Stimulated activated CD8-positive, alpha-beta memory T cell treated with anti-CD3 and anti-CD28 coated beads, Interleukin-4, amount 100 ng/mL, for 24 hours (primary cell): ENCODE data around the gene AP5Z1.

Experiments
- DNase-seq: peaks from one replicate; pipeline ENCODE4 v3.0.0-alpha.2; 2020; ENCODE audit warnings: low read depth

AP5Z1 gene

GRCh38 chr7:4803397-4804241 is 28.2 kb downstream of the AP5Z1 start:
- no peak for DNase-seq

GRCh38 chr7:4805110-4805983 is 29.9 kb downstream of the AP5Z1 start:
- DNase-seq = no peak

- DNase-seq = no peak
Observed at GRCh38 chr7:4805984-4806300, 30.5 kb downstream of the AP5Z1 start.

- no peak for DNase-seq
Observed at GRCh38 chr7:4806983-4807597, 31.7 kb downstream of the AP5Z1 start.

GRCh38 chr7:4807598-4808016 is 32.2 kb downstream of the AP5Z1 start:
- no peak for DNase-seq

- no peak for DNase-seq
Observed at GRCh38 chr7:4808026-4808425, 32.6 kb downstream of the AP5Z1 start.

- no peak for DNase-seq
Observed at GRCh38 chr7:4808565-4808964, 33.1 kb downstream of the AP5Z1 start.

- DNase-seq = no peak
Observed at GRCh38 chr7:4809091-4809591, 33.7 kb downstream of the AP5Z1 start.

GRCh38 chr7:4809666-4810065 is 34.2 kb downstream of the AP5Z1 start:
- DNase-seq = no peak

GRCh38 chr7:4814433-4814832 is 39.0 kb downstream of the AP5Z1 start:
- no peak for DNase-seq

GRCh38 chr7:4815121-4815520 is 39.7 kb downstream of the AP5Z1 start:
- no peak for DNase-seq

- DNase-seq = no peak
Observed at GRCh38 chr7:4815609-4816418, 40.4 kb downstream of the AP5Z1 start.

- DNase-seq = no peak
Observed at GRCh38 chr7:4816419-4817080, 41.1 kb downstream of the AP5Z1 start.

GRCh38 chr7:4817178-4817901 is 41.9 kb downstream of the AP5Z1 start:
- no peak for DNase-seq

GRCh38 chr7:4818000-4818794 is 42.8 kb downstream of the AP5Z1 start:
- DNase-seq = no peak

- no peak for DNase-seq
Observed at GRCh38 chr7:4819560-4820404, 44.4 kb downstream of the AP5Z1 start.

- DNase-seq = no peak
Observed at GRCh38 chr7:4820405-4820966, 45.1 kb downstream of the AP5Z1 start.

GRCh38 chr7:4820967-4821471 is 45.6 kb downstream of the AP5Z1 start:
- no peak for DNase-seq
